K562 (cell line): ENCODE measurements around the gene S100P. TPM values are rescaled to one million over a fixed set of nuclear protein-coding genes. Genes with fewer than 3 reads are reported as not detected.

ENCODE experiments used
- ATF7 ChIP-seq: fragments of 450-650 bp; IDR thresholded peaks from 2 replicates; pipeline ENCODE4 v1.7.1; 2014; ENCODE audit warnings: mild to moderate bottlenecking, moderate library complexity
- CBFB ChIP-seq: sonication (generic); formaldehyde crosslinking; IDR thresholded peaks from 2 replicates; pipeline ENCODE4 v1.4.0; 2020; ENCODE audit warnings: mild to moderate bottlenecking, missing genetic modification reagents
- CTCF ChIP-seq, 3 experiments: IDR thresholded peaks in 2 of 3; conservative IDR thresholded peaks in 1 of 3; 2 replicates each; pipeline ENCODE4 v1.5.1; 2011 to 2012; ENCODE audit warnings: low read length in 3 of 3, mild to moderate bottlenecking in 3 of 3, control low read depth in 2 of 3, improper control_type of control experiment in 1 of 3, inconsistent platforms in 1 of 3, low read depth in 1 of 3, mixed read lengths in 1 of 3, moderate library complexity in 1 of 3; ENCODE audit not compliant: insufficient read depth in 2 of 3
- DMBX1 ChIP-seq: fragments of 250-450 bp; sonication (Bioruptor Pico); IDR thresholded peaks from 2 replicates; pipeline ENCODE4 v1.8.0; 2022; ENCODE audit warnings: inconsistent platforms, mild to moderate bottlenecking, moderate library complexity, borderline replicate concordance
- RFX7 ChIP-seq: fragments of 250-450 bp; sonication (Bioruptor Pico); IDR thresholded peaks from 2 replicates; pipeline ENCODE4 v1.5.1; 2021; ENCODE audit warnings: mild to moderate bottlenecking
- SMAD4 ChIP-seq: fragments of 250-450 bp; sonication (Bioruptor Pico); conservative IDR thresholded peaks from 2 replicates; pipeline ENCODE4 v1.8.0; 2021; ENCODE audit warnings: inconsistent platforms, mild to moderate bottlenecking, moderate library complexity
- SMARCA5 ChIP-seq: fragments of 450-650 bp; IDR thresholded peaks from 2 replicates; pipeline ENCODE4 v1.6.1; 2016
- TFAP4 ChIP-seq: sonication (generic); formaldehyde crosslinking; IDR thresholded peaks from 2 replicates; pipeline ENCODE4 v1.8.0; 2022; ENCODE audit warnings: missing genetic modification reagents, mild to moderate bottlenecking, moderate library complexity, borderline replicate concordance
- XRCC3 ChIP-seq: fragments of 450-650 bp; IDR thresholded peaks from 2 replicates; pipeline ENCODE4 v1.6.1; 2017; ENCODE audit warnings: mild to moderate bottlenecking, moderate library complexity
- ZBTB33 ChIP-seq: sonication (generic); formaldehyde crosslinking; IDR thresholded peaks from 2 replicates; pipeline ENCODE4 v1.8.1; 2023; ENCODE audit warnings: mild to moderate bottlenecking, missing genetic modification reagents
- ZMIZ1 ChIP-seq, 2 experiments: fragments of 150-350 bp in 1 of 2; IDR thresholded peaks; 2 replicates each; pipeline ENCODE4 v1.6.1; 2012 to 2016; ENCODE audit warnings: low read depth in 2 of 2, low read length in 2 of 2, mild to moderate bottlenecking in 1 of 2, moderate library complexity in 1 of 2
- polyA plus RNA-seq, 8 experiments: library from polyadenylated mRNA; depleted of rRNA in 4 of 8; stranded (reverse) in 5 of 8; unstranded in 3 of 8; fragments of >200 nt; fragmentation: Nextera tagmentation in 2 of 8; fragmentation: Illumina TruSeq in 1 of 8; extraction: Ambion mirVana in 2 of 8; extraction: Trizol in 1 of 8; gene quantifications; 2 replicates each; pipeline versions ENCODE4 v1.2.1 to v1.2.3, GENCODE V29; 2011 to 2014; ENCODE audit warnings: inconsistent platforms in 1 of 8, missing spikeins in 1 of 8
- total RNA-seq, 7 experiments: library from RNA; depleted of rRNA in 6 of 7; stranded (reverse); fragments of >200 nt in 6 of 7; fragmentation: Illumina TruSeq in 2 of 7; extraction: Trizol in 2 of 7; gene quantifications; 2 replicates each; pipeline versions ENCODE4 v1.2.1 to v1.2.3, GENCODE V29; 2011 to 2021; ENCODE audit warnings: low replicate concordance in 1 of 7

Gene S100P
- total and polyA plus RNA-seq, 9 of the 15 experiments (the other 6 are each of a cell fraction or from before 2014, with no cell fraction given): 4.1 to 23.8 (median 7.5) TPM

GRCh38 chr4:6687947-6688878 is 5.5 kb upstream of the S100P start (continued):
- TF ChIP-seq ZMIZ1 (IDR thresholded peaks at IDR 0.05; ENCODE audit: low read depth in 2 of 2, low read length in 2 of 2) (no peak), CBFB (no peak), XRCC3 (no peak), ZBTB33 (CRISPR knock-in tag) (peak; percentile 86), DMBX1 (CRISPR knock-in tag) (no peak), RFX7 (CRISPR knock-in tag) (no peak), TFAP4 (no peak), SMARCA5 (no peak), SMAD4 (CRISPR knock-in tag) (no peak), ATF7 (no peak), CTCF (IDR thresholded peaks at IDR 0.05 in 2 of 3, conservative IDR thresholded peaks at IDR 0.05 in 1 of 3; ENCODE audit: insufficient read depth in 2 of 3, low read depth in 1 of 3, low read length in 3 of 3) (peak in 1 of 3 experiments; percentile 27; a peak in 2 of 6 replicates)
